GM12872 (cell line): ENCODE data around the gene CDK3.

ENCODE experiments used
- CTCF ChIP-seq: IDR thresholded peaks from 3 replicates; pipeline ENCODE4 v1.5.1; 2011; ENCODE audit warnings: low read depth, mild to moderate bottlenecking, low read length, moderate library complexity; ENCODE audit not compliant: insufficient read depth

Gene CDK3

GRCh38 chr17:76051561-76051960, 50.9 kb downstream of the CDK3 start:
- TF ChIP-seq CTCF = no peak

GRCh38 chr17:76053246-76054111, 52.8 kb downstream of the CDK3 start:
- no peak for TF ChIP-seq CTCF

- TF ChIP-seq CTCF = no peak
These were observed 53.4 kb downstream of the CDK3 start for GRCh38 chr17:76054112-76054476.
